Measurements from ENCODE around the gene LRFN4. TPM values are rescaled to one million over a fixed set of nuclear protein-coding genes. Genes with fewer than 3 reads are reported as not detected.

LRFN4 gene
- total and polyA plus RNA-seq, 2 donors (not counting 3 experiments of a cell fraction or from before 2014, with no cell fraction given): 22.3 to 37.4 TPM

DNA sequence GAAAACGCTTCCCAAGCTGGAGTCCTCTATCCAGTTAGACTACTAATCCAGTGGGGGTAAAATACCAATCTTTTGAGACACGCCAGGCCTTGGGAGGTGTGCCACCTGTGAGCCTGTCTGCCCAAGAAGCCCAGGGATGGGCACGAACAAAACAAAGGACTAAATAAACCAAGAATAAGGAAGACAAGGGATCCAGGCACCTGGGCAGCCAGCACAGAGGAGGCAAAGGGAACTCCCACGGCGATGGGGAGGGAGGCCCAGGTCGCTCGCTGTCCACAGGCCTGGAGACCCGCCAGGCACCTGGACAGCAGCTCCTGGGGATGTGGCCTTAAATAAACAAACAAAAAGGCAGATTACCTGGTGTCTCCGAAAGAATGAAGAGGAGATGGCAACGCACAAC is 31.4 kb downstream of the LRFN4 start:
- dilution Hi-C loops (cut with MboI; ENCODE audit: extremely low pct_ligation_motif_present, low sequenced_read_pairs): no loop called here
- CTCF ChIA-PET: no interaction called here
- H3K79me2 ChIP-seq (ENCODE audit: control insufficient read depth, insufficient read depth, low read length): no peaks in the 10 kb centered on the region
- peaks cover 7% of the 10 kb centered on the region for H3K4me1 ChIP-seq (ENCODE audit: control insufficient read depth, extremely low read depth, insufficient read depth, low read length)
- POLR2A ChIA-PET: no interaction called here
- H4K20me1 ChIP-seq (replicated peaks; ENCODE audit: control insufficient read depth, extremely low read depth, insufficient read depth, low read length): no peaks in the 10 kb centered on the region
- H3K27ac ChIP-seq (ENCODE audit: insufficient read depth, low read depth, low read length): no peak overlapping the region
- TF ChIP-seq GATA2 (IDR thresholded peaks at IDR 0.05; ENCODE audit: insufficient read depth, insufficient read length, low read depth, low read length) (no peak), POLR2A (IDR thresholded peaks at IDR 0.05; ENCODE audit: low read depth, low read length) (no peak), JUN (IDR thresholded peaks at IDR 0.05; ENCODE audit: borderline replicate concordance, insufficient read depth, insufficient read length, low read depth) (no peak), FOS (IDR thresholded peaks at IDR 0.05; ENCODE audit: borderline replicate concordance, insufficient read depth, low read length) (no peak), POLR2AphosphoS5 (IDR thresholded peaks at IDR 0.05; ENCODE audit: insufficient read depth, low read depth, low read length) (no peak), MYC (IDR thresholded peaks at IDR 0.05; ENCODE audit: low read depth, low read length) (no peak), EZH2 (IDR thresholded peaks at IDR 0.05; ENCODE audit: borderline replicate concordance, low read depth, low read length, severe bottlenecking) (no peak)
- TF ChIP-seq, protein P1, sequence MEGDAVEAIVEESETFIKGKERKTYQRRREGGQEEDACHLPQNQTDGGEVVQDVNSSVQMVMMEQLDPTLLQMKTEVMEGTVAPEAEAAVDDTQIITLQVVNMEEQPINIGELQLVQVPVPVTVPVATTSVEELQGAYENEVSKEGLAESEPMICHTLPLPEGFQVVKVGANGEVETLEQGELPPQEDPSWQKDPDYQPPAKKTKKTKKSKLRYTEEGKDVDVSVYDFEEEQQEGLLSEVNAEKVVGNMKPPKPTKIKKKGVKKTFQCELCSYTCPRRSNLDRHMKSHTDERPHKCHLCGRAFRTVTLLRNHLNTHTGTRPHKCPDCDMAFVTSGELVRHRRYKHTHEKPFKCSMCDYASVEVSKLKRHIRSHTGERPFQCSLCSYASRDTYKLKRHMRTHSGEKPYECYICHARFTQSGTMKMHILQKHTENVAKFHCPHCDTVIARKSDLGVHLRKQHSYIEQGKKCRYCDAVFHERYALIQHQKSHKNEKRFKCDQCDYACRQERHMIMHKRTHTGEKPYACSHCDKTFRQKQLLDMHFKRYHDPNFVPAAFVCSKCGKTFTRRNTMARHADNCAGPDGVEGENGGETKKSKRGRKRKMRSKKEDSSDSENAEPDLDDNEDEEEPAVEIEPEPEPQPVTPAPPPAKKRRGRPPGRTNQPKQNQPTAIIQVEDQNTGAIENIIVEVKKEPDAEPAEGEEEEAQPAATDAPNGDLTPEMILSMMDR (IDR thresholded peaks at IDR 0.05; ENCODE audit: extremely low read depth in 1 of 2, insufficient read depth in 1 of 2, low read depth in 1 of 2, low read length in 2 of 2): no peak
- TF ChIP-seq, protein P2, sequence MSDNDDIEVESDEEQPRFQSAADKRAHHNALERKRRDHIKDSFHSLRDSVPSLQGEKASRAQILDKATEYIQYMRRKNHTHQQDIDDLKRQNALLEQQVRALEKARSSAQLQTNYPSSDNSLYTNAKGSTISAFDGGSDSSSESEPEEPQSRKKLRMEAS (IDR thresholded peaks at IDR 0.05; ENCODE audit: insufficient read depth, insufficient read length): no peak
- DNase-seq (ENCODE audit: low read depth, low spot score) (no peak), FAIRE-seq (no peak)
- no peak overlapping the region for H3K4me2 ChIP-seq (ENCODE audit: insufficient read depth, low read length)
- no TSS peak for BruUV-seq (replicated peaks)
- no peaks in the 10 kb centered on the region for H3K9me3 ChIP-seq (replicated peaks; ENCODE audit: control insufficient read depth, insufficient read depth, low read length)
- no peaks in the 10 kb centered on the region for H3K27me3 ChIP-seq (ENCODE audit: control insufficient read depth in 2 of 2, insufficient read depth in 2 of 2, low read length in 2 of 2)
- H3K9ac ChIP-seq (replicated peaks; ENCODE audit: extremely low read depth, insufficient read depth, low read length): no peak overlapping the region
- H3K9me1 ChIP-seq (replicated peaks; ENCODE audit: control insufficient read depth, extremely low read depth, insufficient read depth, low read length): no peaks in the 10 kb centered on the region
- no peak overlapping the region for H2AFZ ChIP-seq (ENCODE audit: low read depth, low read length)
- no peak overlapping the region for H3K4me3 ChIP-seq (replicated peaks in 1 of 3; ENCODE audit: insufficient read depth in 1 of 3, low read depth in 1 of 3, low read length in 3 of 3)
- intact Hi-C loops (cut with micrococcal nuclease): no loop called here
- H3K36me3 ChIP-seq (ENCODE audit: control insufficient read depth in 2 of 2, extremely low read depth in 1 of 2, insufficient read depth in 2 of 2, low read length in 2 of 2): no peaks in the 10 kb centered on the region
